Ascending aorta (tissue), 2 donors: ENCODE data around the gene BAK1. TPM values are rescaled to one million over a fixed set of nuclear protein-coding genes. Genes with fewer than 3 reads are reported as not detected.
"Not testable (repeated sequence)": the region's sequence is repeated elsewhere in the genome, so short reads cannot be mapped to it uniquely, and the experiment has no call there.

Experiments
- DNase-seq, 2 donors: peaks; one replicate each; pipeline ENCODE4 v3.0.0-alpha.2; 2019; ENCODE audit warnings: low spot score in 2 of 2
- H3K27ac ChIP-seq, 2 donors: fragments of 200-600 bp; sonication (generic); one replicate each; pipeline ENCODE4 v1.5.1; 2016 to 2017; ENCODE audit warnings: mild to moderate bottlenecking in 1 of 2
- H3K27me3 ChIP-seq: fragments of 200-600 bp; sonication (generic); one replicate; pipeline ENCODE4 v1.5.1; 2017
- H3K36me3 ChIP-seq, 2 donors: fragments of 200-600 bp; sonication (generic); one replicate each; pipeline ENCODE4 v1.5.1; 2016
- H3K4me1 ChIP-seq, 2 donors: fragments of 200-600 bp; sonication (generic); one replicate each; pipeline ENCODE4 v1.5.1; 2016 to 2017; ENCODE audit warnings: mild to moderate bottlenecking in 1 of 2
- H3K4me3 ChIP-seq, 2 donors: fragments of 200-600 bp; sonication (generic); one replicate each; pipeline ENCODE4 v1.5.1; 2016 to 2017; ENCODE audit warnings: mild to moderate bottlenecking in 1 of 2
- H3K9me3 ChIP-seq, 2 donors: fragments of 200-600 bp; sonication (generic); one replicate each; pipeline ENCODE4 v1.5.1; 2016
- intact Hi-C: fragments of 100-400 bp; cut with DNase I; formaldehyde crosslinking; loops from one replicate; pipeline ENCODE4 v1.15.1; 2023
- total RNA-seq: library from RNA; depleted of rRNA; stranded (reverse); fragments of >200 nt; gene quantifications from one replicate; pipeline ENCODE4 v1.1.0, GENCODE V29; 2016
- TF ChIP-seq, protein P1 (sequence below), 3 experiments: fragments of 200-600 bp in 2 of 3; fragments of 450-650 bp in 1 of 3; sonication (generic) in 2 of 3; IDR thresholded peaks; one replicate each; pipeline ENCODE4 v1.5.1; 2016 to 2019; ENCODE audit warnings: antibody characterized with exemption in 3 of 3, mild to moderate bottlenecking in 1 of 3, moderate library complexity in 1 of 3

The BAK1 gene
- total RNA-seq, 1 donor from 2014 or later, result 8.7 TPM

DNA sequence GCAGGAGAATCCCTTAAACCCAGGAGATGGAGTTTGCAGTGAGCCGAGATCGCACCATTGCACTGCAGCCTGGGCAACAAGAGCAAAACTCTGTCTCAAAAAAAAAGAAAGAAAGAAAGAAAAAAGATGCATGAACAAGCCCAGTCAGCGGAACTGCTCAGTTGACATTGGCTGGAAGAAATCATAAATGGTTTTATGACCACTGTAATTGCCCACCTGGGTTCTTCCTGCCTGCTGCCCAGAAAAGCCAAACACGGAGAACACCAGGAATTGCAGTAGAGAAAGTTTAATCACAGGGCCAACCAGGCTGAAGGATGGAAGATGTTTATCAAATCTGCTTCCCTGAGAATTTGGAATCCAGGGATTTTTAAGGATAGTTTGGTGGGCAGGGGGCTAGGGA, 22.7 kb downstream of the BAK1 start:
- H3K4me1 ChIP-seq, result no peaks in the 10 kb centered on the region
- H3K4me3 ChIP-seq, result no peak overlapping the region
- DNase-seq, result no peak
- H3K36me3 ChIP-seq, result no peaks in the 10 kb centered on the region
- H3K27me3 ChIP-seq, result no peaks in the 10 kb centered on the region
- H3K27ac ChIP-seq, result no peak overlapping the region
- TF ChIP-seq, protein P1, sequence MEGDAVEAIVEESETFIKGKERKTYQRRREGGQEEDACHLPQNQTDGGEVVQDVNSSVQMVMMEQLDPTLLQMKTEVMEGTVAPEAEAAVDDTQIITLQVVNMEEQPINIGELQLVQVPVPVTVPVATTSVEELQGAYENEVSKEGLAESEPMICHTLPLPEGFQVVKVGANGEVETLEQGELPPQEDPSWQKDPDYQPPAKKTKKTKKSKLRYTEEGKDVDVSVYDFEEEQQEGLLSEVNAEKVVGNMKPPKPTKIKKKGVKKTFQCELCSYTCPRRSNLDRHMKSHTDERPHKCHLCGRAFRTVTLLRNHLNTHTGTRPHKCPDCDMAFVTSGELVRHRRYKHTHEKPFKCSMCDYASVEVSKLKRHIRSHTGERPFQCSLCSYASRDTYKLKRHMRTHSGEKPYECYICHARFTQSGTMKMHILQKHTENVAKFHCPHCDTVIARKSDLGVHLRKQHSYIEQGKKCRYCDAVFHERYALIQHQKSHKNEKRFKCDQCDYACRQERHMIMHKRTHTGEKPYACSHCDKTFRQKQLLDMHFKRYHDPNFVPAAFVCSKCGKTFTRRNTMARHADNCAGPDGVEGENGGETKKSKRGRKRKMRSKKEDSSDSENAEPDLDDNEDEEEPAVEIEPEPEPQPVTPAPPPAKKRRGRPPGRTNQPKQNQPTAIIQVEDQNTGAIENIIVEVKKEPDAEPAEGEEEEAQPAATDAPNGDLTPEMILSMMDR (IDR thresholded peaks at IDR 0.05), result no peak
- intact Hi-C loops, result no loop called here
- H3K9me3 ChIP-seq, result no peaks in the 10 kb centered on the region

DNA sequence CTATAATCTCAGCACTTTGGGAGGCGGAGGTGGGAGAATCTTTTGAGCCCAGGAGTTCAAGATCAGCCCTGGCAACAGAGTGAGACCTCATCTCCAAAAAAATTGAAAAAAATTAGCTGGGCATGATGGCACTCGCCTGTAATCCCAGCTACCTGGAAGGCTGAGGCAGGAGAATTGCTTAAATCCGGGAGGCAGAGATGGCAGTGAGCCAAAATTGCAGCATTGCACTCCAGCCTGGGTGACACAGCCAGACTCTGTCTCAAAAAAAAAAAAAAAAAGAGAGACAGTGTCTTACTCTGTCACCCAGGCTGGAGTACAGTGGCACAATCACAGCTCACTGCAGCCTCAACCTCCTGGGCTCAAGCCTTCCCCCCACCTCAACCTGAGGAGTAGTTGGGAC, 27.2 kb downstream of the BAK1 start:
- intact Hi-C loops, H3K36me3 ChIP-seq, H3K27me3 ChIP-seq, H3K4me3 ChIP-seq, H3K27ac ChIP-seq, DNase-seq, H3K4me1 ChIP-seq, H3K9me3 ChIP-seq: not testable (repeated sequence)

DNA sequence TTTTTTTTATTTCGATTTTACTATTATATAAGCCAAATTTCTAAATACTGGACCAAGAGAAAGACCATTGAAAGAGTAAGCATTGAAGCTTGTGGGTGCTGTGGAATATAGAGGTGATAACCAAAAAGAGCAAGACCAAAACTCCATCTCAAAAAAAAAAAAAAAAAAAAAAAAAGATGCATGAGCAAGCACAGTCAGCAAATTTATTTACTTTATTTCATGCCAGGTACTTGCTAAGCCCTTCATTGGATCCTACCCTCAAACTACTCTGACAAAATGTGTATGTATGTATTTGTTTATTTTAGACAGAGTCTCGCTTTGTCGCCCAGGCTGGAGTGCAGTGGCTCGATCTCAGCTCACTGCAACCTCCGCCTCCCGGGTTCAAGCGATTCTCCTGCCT, 27.8 kb downstream of the BAK1 start:
- TF ChIP-seq, protein P1 (IDR thresholded peaks at IDR 0.05), result no peak
- Histone ChIP-seq H3K4me3 (no peak overlapping the region), H3K9me3 (no peaks in the 10 kb centered on the region), H3K36me3 (no peaks in the 10 kb centered on the region), H3K27me3 (no peaks in the 10 kb centered on the region), H3K4me1 (no peaks in the 10 kb centered on the region), H3K27ac (no peak overlapping the region)
- intact Hi-C loops, result no loop called here
- DNase-seq, result no peak

DNA sequence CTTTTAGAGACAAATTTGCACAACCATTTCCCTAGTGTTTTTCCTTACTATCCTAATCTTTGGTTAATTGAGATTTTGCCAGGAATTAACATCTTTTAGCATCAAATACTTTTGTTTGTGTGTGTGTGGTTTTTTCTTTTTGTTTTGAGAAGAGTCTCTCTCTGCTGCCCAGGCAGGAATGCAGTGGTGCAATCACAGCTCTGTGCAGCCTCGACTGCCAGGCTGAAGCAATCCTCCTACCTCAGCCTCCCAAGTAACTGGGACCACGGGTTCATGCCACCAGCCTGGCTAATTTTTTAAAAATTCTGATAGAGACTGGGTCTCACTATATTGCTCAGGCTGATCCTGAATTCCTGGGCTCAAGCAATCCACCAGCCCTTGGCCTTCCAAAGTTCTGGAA, 28.5 kb downstream of the BAK1 start:
- no peaks in the 10 kb centered on the region for H3K9me3 ChIP-seq
- no peaks in the 10 kb centered on the region for H3K27me3 ChIP-seq
- TF ChIP-seq, protein P1 (IDR thresholded peaks at IDR 0.05), result no peak
- intact Hi-C loops, result no loop called here
- H3K4me3 ChIP-seq, result no peak overlapping the region
- no peaks in the 10 kb centered on the region for H3K36me3 ChIP-seq
- no peak for DNase-seq
- no peaks in the 10 kb centered on the region for H3K4me1 ChIP-seq
- no peak overlapping the region for H3K27ac ChIP-seq

GRCh38 chr6:33549896-33550295, 30.2 kb downstream of the BAK1 start:
- H3K4me3 ChIP-seq, result no peak overlapping the region
- intact Hi-C loops, result no loop called here
- H3K4me1 ChIP-seq, result no peaks in the 10 kb centered on the region
- H3K36me3 ChIP-seq, result no peaks in the 10 kb centered on the region
- H3K27me3 ChIP-seq, result no peaks in the 10 kb centered on the region
- DNase-seq, result no peak
- TF ChIP-seq, protein P1 (IDR thresholded peaks at IDR 0.05), result no peak
- H3K27ac ChIP-seq, result no peak overlapping the region
- no peaks in the 10 kb centered on the region for H3K9me3 ChIP-seq

DNA sequence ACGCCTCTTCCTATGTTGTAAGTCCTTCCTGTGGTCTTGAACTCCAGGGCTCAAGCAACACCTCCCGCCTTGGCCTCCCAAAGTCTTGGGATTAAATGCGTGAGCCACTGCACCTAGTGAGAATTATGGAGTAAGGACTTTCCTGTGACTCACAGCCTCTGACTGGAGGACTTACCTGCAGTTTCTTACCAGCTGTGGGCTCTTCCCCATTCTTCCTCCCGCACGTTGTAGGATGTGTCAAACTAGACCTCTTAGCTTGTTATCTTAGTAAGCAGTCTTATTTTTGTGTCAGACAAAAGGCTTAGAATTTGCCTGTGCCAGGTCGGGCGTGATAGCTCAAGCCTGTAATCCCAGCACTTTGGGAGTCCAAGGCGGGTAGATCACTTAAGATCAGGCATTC, 30.9 kb downstream of the BAK1 start:
- Histone ChIP-seq H3K9me3 (no peaks in the 10 kb centered on the region), H3K4me1 (no peaks in the 10 kb centered on the region), H3K27me3 (no peaks in the 10 kb centered on the region), H3K4me3 (no peak overlapping the region), H3K27ac (no peak overlapping the region), H3K36me3 (no peaks in the 10 kb centered on the region)
- intact Hi-C loops, result no loop called here
- no peak for DNase-seq
- TF ChIP-seq, protein P1 (IDR thresholded peaks at IDR 0.05), result no peak
